ENCODE results near the gene INPP4B. TPM values are rescaled to one million over a fixed set of nuclear protein-coding genes. Genes with fewer than 3 reads are reported as not detected.

INPP4B gene
- total RNA-seq, 1 donor from 2014 or later, result 10.9 TPM

- no peak overlapping the region for H3K4me3 ChIP-seq (ENCODE audit: low read depth, low read length)
- DNase-seq (ENCODE audit: low read depth), result no peak
Observed at GRCh38 chr4:142607976-142608375, 238.1 kb downstream of the INPP4B start.

GRCh38 chr4:142600952-142601351 is 245.1 kb downstream of the INPP4B start:
- no peak for DNase-seq (ENCODE audit: low read depth)
- TF ChIP-seq CTCF (IDR thresholded peaks at IDR 0.05; ENCODE audit: insufficient read depth, low read length, poor library complexity, severe bottlenecking), result no peak
- Histone ChIP-seq H3K36me3 (ENCODE audit: control insufficient read depth, insufficient read depth, low read length) (no peaks in the 10 kb centered on the region), H3K27me3 (ENCODE audit: control insufficient read depth, insufficient read depth, low read length) (no peaks in the 10 kb centered on the region), H3K4me3 (ENCODE audit: low read depth, low read length) (no peak overlapping the region)

More at GRCh38 chr4:142607976-142608375, 238.1 kb downstream of the INPP4B start:
- TF ChIP-seq CTCF (IDR thresholded peaks at IDR 0.05; ENCODE audit: insufficient read depth, low read length, poor library complexity, severe bottlenecking), result no peak
- no peaks in the 10 kb centered on the region for H3K36me3 ChIP-seq (ENCODE audit: control insufficient read depth, insufficient read depth, low read length)
- H3K27me3 ChIP-seq (ENCODE audit: control insufficient read depth, insufficient read depth, low read length), result no peaks in the 10 kb centered on the region

GRCh38 chr4:142598132-142598531 is 248.0 kb downstream of the INPP4B start:
- no peak for TF ChIP-seq CTCF (IDR thresholded peaks at IDR 0.05; ENCODE audit: insufficient read depth, low read length, poor library complexity, severe bottlenecking)
- Histone ChIP-seq H3K4me3 (ENCODE audit: low read depth, low read length) (no peak overlapping the region), H3K36me3 (ENCODE audit: control insufficient read depth, insufficient read depth, low read length) (no peaks in the 10 kb centered on the region), H3K27me3 (ENCODE audit: control insufficient read depth, insufficient read depth, low read length) (no peaks in the 10 kb centered on the region)
- DNase-seq (ENCODE audit: low read depth), result no peak

DNA sequence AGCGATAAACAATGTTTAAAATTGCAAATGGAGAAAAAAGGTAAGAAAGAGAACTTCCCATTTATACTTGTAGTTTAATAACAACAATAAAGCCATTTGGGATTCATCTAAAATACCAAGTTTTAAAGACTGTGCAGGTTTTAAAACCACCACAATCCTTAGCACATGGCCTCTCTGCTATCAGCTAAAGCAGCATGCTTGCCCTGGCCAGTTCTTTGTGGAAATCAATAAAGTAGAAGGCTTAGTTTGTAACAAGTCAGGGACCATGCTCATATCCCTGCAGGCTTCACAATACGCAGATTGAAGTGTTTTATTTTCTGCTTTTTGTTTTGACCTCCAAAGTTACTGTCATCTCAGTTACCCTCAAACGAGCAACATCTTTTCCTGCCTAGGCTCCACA is 249.5 kb downstream of the INPP4B start:
- H3K27me3 ChIP-seq (ENCODE audit: control insufficient read depth, insufficient read depth, low read length), result no peaks in the 10 kb centered on the region
- no peaks in the 10 kb centered on the region for H3K36me3 ChIP-seq (ENCODE audit: control insufficient read depth, insufficient read depth, low read length)
- DNase-seq (ENCODE audit: low read depth), result no peak
- no peak for TF ChIP-seq CTCF (IDR thresholded peaks at IDR 0.05; ENCODE audit: insufficient read depth, low read length, poor library complexity, severe bottlenecking)
- no peak overlapping the region for H3K4me3 ChIP-seq (ENCODE audit: low read depth, low read length)

DNA sequence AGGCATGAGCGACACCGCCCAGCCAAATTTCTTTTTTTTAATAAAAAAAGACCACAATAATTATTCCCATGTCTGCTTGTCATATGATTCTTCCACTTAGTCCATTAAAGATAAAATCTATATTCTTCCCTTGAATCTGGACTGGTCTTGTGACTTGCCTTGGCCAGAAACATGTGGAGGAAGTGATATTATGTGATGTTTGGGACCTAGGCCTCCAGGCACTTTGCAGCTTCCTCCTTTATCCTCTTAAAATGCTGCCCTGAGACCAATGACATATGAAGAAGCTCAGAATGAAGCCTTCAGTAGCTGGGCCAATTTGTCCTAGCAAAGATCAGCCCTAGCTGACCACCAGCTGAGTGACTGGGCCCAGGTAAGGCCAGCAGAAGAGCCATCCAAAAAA is 250.0 kb downstream of the INPP4B start:
- Histone ChIP-seq H3K36me3 (ENCODE audit: control insufficient read depth, insufficient read depth, low read length) (no peaks in the 10 kb centered on the region), H3K27me3 (ENCODE audit: control insufficient read depth, insufficient read depth, low read length) (no peaks in the 10 kb centered on the region), H3K4me3 (ENCODE audit: low read depth, low read length) (no peak overlapping the region)
- TF ChIP-seq CTCF (IDR thresholded peaks at IDR 0.05; ENCODE audit: insufficient read depth, low read length, poor library complexity, severe bottlenecking), result no peak
- DNase-seq (ENCODE audit: low read depth), result no peak

DNA sequence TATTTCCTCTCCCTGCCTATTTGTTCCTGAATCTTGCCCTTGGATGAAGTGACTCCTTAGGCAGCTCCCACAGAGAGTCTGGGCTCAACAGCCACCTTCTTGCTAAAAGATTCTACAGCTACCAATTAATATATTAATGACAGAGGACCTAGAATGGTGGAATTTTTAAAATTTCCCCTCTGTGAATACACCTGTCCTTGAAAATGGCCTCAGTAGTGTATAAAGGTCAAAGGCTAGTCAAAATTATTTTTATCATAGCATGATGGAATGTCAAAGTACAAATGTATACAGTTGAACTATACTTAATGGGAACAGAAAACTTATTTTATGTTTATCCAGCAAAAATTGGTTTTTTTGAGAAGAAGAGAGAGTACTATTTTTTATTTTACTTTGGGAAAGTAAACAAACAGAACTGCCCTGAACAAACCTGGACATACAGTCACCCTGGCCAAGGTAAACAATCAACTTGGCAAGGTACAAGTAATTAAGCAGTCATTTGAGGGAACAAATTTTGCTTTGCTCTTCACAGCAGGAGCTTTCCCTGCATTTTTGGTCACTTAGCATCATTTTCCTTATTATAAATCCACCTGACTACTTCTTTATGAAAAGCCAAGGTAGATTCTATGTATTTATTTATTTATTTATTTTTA is 250.8 kb downstream of the INPP4B start:
- H3K27me3 ChIP-seq (ENCODE audit: control insufficient read depth, insufficient read depth, low read length), result no peaks in the 10 kb centered on the region
- no peak for TF ChIP-seq CTCF (IDR thresholded peaks at IDR 0.05; ENCODE audit: insufficient read depth, low read length, poor library complexity, severe bottlenecking)
- no peaks in the 10 kb centered on the region for H3K36me3 ChIP-seq (ENCODE audit: control insufficient read depth, insufficient read depth, low read length)
- no peak for DNase-seq (ENCODE audit: low read depth)
- no peak overlapping the region for H3K4me3 ChIP-seq (ENCODE audit: low read depth, low read length)
